NOMO-1 (cell line): ENCODE results near the gene TUT7.
"Not testable (repeated sequence)": the region's sequence is repeated elsewhere in the genome, so short reads cannot be mapped to it uniquely, and the experiment has no call there.

Experiments
- DNase-seq, 2 experiments: peaks; one replicate each; lab custom pipeline; 2025; ENCODE audit not compliant: unreplicated experiment in 2 of 2; lab: John Stamatoyannopoulos, UW

Gene TUT7

DNA sequence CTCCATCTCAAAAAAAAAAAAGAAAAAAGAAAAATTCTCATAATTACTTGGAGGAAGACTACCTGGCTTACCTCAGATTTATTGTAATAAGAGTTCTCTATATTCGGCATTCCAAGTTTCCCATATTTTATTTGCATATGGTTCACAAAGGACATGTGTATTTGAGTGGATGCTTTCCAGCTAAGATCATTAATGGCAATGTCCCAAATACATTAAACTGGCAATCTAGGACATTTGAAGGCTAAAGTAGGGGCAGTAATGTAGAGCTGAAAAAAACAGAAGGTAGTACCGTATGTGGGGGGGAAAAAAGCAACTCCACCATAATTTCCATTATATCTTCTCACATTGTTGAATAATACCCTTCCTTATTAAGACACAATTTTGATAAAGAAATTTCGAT, 4.9 kb downstream of the TUT7 start:
- DNase-seq: no peak

GRCh38 chr9:86347991-86348390, 6.2 kb downstream of the TUT7 start:
- peak in 1 of 2 experiments; percentile 3 for DNase-seq

- DNase-seq: no peak
Observed at GRCh38 chr9:86344818-86345217, 9.4 kb downstream of the TUT7 start.

DNA sequence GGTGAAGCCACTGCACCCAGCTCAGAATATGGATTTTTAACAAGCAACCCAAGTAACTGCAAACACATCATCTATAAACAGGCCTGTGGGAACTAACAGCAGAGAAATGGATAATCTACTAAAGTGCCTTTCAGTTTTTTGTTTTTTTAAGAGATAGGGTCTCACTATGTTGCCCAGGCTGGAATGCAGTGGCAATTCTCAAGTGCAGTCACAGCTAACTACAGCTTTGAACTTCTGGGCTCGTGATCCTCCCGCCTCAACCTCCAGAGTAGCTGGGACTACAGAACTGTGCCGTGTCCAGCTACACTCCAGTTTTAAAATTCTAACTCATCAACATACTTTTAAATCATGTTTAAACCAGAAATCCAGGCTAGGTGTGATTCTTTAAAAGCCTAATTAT, 11.9 kb downstream of the TUT7 start:
- no peak for DNase-seq

DNA sequence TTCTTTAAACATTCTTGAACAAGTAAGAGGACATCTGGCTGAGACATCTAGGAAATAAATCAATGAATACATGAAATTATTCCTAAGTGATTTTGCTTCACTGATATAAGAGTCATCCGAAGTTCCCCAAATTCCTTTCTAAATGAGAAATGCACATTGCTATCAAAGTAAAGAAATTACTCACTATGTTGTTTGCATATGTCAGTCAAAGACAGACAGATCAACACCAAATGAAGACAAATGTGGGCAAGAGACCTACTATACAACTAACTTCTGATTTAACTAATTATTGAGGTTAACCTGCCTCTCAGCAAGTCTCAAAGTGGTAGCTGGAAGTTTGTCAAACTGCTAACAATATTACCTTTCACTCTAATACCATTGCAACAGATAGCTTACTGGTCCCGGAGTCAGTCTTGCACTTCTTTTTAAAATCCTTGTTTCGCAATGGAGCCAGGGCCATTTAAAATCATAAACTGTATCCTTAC, 13.2 kb downstream of the TUT7 start:
- DNase-seq: peak in 1 of 2 experiments; percentile 19

DNA sequence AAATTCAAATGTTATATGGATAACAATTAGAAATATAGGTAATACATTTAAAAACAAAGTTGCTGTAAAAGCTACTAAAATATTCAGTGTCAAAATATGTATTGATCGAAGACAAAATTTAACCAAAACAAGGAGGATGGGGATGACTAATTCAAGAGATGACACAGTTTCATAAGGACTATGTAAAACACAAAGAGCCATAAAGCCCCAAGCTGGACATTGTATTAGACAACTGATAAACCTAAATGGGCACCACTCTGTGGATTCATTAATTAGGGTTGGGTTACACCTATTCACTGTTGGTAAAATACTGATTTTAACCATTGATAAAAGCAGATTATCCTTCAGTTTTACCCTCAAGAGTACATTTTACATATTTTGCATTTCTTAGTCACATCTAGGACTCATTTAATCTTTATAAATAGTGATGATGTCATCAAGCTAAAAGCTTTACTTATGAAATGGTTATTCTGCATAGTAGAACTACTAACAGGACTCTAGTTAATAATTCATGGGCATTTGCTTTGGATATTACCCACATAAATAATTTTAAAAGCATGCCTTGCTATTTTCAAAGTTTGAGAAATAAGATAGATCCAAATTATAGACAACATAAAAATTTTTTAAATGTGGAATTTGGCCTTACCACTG, 13.7 kb downstream of the TUT7 start:
- no peak for DNase-seq

- DNase-seq: peak; percentile 8 to 72
Observed at GRCh38 chr9:86337469-86338108, 16.6 kb downstream of the TUT7 start.

- DNase-seq: no peak
Observed at GRCh38 chr9:86336058-86336457, 18.2 kb downstream of the TUT7 start.

DNA sequence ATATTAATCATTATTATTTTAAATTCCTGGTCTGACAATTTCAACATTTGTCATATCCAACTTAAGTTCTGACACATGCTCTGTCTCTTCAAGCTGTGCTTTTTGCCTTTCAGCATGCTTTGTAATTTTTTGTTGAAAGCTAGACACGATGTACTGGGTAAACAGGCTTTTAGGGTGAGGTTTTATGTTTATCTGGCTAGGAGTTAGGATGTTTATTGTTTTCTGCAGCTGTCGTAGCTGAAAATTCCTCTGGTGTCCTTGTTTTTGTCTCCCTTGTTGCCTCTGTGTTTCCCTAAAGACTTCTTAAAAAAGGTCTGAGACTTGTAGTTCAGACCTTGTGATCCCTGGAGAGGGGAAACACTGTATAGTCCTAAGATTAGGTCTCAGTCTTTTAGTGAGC, 20.6 kb downstream of the TUT7 start:
- no peak for DNase-seq

DNA sequence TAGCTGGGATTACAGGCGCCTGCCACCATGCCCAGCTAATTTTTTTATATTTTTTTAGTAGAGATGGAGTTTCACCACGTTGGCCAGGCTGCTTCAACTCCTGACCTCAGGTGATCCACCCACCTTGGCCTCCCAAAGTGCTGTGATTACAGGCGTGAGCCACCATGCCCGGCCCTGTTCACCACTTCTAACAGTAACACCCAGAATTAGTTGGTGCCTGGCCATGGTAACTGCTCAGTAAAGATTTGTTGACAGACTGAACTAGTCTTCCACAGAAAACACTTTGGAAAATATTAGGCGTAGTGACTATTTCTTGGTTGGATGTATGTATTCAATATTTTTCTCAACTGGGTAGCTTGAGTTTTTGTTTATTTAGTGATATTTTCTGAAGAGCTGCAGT, 24.0 kb downstream of the TUT7 start:
- DNase-seq: no peak

GRCh38 chr9:86329649-86330048, 24.6 kb downstream of the TUT7 start:
- DNase-seq: no peak

GRCh38 chr9:86328156-86328555, 26.1 kb downstream of the TUT7 start:
- no peak for DNase-seq

GRCh38 chr9:86326536-86326935, 27.7 kb downstream of the TUT7 start:
- no peak for DNase-seq

DNA sequence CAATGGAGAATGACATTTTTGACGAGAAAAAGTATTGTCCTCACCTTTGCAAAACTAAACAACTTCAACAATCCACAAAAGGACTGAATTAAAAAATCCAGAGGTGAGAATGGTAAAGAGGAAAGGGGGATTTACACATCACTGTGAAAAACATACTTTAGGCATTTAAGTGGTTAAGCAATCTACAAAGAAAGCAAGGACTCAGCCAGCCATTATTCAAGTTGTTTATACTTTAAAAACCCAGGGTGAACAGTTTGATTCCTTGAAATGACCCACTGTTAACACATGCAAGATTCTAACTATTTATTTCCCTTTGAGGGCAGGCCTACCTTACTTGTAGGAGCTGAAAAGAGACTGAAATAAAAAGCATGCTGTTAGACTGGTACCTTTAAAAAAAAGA, 29.3 kb downstream of the TUT7 start:
- DNase-seq: no peak

DNA sequence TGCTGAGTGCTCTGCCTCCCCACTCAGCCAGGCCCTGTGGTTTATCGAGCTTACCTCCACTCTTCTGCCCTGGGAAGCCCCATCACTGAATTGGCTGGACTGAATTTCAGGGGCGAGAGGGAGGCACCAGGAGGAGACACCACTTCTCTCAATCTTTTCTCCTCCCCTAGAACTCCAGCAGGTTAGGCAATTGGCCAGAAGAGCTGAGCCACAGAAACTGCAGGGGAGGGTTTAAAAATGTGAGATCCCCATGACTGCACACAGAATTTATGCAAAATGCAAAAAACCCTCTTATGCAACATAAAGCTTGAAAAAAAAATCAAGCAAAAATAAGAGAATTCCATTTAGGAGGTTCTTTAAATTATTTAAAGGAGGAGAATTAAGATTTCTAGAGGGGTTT, 29.9 kb downstream of the TUT7 start:
- no peak for DNase-seq

DNA sequence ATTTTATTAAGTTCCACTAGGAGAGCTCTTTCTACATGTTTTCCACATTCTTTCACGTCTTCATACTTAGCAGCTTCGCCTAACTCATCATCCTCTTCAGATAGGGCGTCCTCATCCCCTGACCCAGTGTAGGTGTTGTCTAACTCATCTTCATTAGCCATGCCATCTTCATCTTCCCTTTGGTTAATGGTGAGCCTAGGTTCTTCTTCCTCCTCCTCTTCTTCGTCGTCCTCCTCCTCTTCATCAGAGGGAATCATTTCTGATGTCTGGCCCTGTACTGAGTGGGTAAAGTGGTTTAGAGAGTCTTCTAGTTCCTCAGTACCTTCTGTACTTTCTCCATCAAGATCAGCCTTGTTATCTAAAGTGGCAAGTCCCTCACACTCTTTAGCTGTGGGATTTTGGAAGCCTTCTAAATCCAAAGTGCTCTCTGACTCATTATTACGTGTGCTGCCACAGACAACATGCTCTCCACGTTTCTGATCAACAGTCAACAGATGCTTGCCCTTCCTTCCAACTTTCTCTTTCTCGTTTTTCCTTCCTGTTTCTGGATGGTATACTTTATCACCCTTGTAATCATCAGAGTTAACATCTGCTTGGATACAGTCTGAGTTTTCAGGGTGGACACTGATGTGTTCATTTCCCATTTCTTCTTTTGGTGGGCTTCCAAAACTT, 31.1 kb downstream of the TUT7 start:
- no peak for DNase-seq

- DNase-seq: no peak
Observed at GRCh38 chr9:86321373-86321772, 32.8 kb downstream of the TUT7 start.

GRCh38 chr9:86318187-86318586, 36.0 kb downstream of the TUT7 start:
- DNase-seq: no peak

DNA sequence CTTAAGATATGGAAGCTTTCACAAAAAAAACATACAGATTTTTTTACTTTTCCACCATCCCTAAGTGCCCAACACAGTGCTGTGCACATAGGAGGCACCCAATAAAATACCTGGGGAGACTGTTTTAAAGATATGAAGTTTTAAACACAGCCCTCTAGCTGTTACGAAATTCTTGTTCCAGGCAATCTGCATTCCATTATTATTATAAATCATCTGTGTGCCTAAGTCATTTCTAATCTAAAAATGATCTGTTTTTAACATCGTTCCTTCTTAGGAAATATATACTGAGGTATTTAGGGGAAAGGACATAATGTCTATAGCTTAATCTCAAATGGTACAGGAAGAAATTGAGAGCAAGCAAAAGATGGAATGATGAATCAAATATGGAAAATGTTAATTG, 39.1 kb downstream of the TUT7 start:
- DNase-seq: no peak

- DNase-seq: not testable (repeated sequence)
Observed at GRCh38 chr9:86312959-86313358, 41.3 kb downstream of the TUT7 start.

DNA sequence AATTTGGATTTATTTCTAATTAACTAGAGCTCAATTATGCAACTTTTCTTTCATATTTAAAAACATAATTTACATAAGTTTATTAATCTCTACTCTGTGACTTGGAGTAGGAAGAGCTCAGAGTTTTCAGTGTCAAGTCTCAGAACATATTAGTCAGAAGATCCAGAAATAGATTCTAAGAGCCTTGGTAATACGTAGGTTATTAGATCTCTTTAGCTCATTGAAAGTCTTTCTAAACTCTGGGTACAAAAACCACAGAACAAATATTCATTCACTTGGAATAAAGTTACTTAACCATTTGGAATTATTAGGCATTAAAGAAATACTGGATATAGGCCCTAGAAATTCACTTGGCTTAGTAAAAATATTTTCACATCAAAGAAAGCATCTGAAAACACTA, 45.5 kb downstream of the TUT7 start:
- DNase-seq: no peak

DNA sequence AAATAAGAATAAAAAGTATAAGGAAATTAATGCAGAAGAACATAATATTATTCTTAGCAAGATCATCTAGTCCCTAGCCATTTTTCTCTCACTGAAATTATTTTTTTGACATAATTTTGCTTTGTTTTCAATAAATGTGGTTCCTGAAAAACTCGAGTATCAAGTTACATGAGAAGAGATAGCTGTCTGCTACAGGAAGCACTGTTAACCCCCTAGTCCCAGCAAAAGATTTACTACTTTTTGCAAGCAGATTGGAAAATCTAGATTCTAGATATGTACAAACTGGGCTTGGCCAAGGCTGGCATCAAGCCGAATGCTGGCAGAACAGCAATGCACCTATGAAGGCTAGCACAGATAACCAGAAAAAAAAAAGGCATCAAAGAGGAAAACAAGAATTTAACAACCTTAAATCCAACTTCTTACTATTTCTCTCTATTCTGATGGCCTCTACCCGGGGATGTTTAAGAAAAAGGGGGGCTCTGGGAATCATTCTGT, 49.9 kb downstream of the TUT7 start:
- DNase-seq: no peak
